Stromal cell of bone marrow (primary cell): ENCODE data around the gene RXRA.
A peak's percentile ranks its signal among the peaks of the same experiment; 100 is the strongest.

Experiments used
- DNase-seq: peaks from one replicate; pipeline ENCODE4 v3.0.0-alpha.2; 2012; ENCODE audit warnings: low read depth

RXRA gene

GRCh38 chr9:134433909-134434882 lies 107.9 kb downstream of the RXRA start:
- no peak for DNase-seq

GRCh38 chr9:134434894-134435506 lies 108.7 kb downstream of the RXRA start:
- peak; percentile 95 for DNase-seq

GRCh38 chr9:134435550-134436378 lies 109.5 kb downstream of the RXRA start:
- no peak for DNase-seq

GRCh38 chr9:134436379-134436762 lies 110.1 kb downstream of the RXRA start:
- DNase-seq, result no peak

GRCh38 chr9:134436911-134437310 lies 110.7 kb downstream of the RXRA start:
- no peak for DNase-seq

GRCh38 chr9:134437403-134438194 lies 111.3 kb downstream of the RXRA start:
- no peak for DNase-seq

- no peak for DNase-seq
Measured at GRCh38 chr9:134438195-134438788, 112.0 kb downstream of the RXRA start.

GRCh38 chr9:134439368-134439784 lies 113.1 kb downstream of the RXRA start:
- no peak for DNase-seq

- no peak for DNase-seq
Measured at GRCh38 chr9:134440636-134441226, 114.5 kb downstream of the RXRA start.

- DNase-seq, result no peak
Measured at GRCh38 chr9:134441227-134442084, 115.2 kb downstream of the RXRA start.

- DNase-seq, result no peak
Measured at GRCh38 chr9:134442085-134442474, 115.8 kb downstream of the RXRA start.

- no peak for DNase-seq
Measured at GRCh38 chr9:134442486-134443173, 116.4 kb downstream of the RXRA start.

GRCh38 chr9:134443174-134444037 lies 117.2 kb downstream of the RXRA start:
- peak; percentile 77 for DNase-seq

- no peak for DNase-seq
Measured at GRCh38 chr9:134444038-134444315, 117.7 kb downstream of the RXRA start.

- DNase-seq, result no peak
Measured at GRCh38 chr9:134445000-134445399, 118.7 kb downstream of the RXRA start.

- DNase-seq, result peak; percentile 92
Measured at GRCh38 chr9:134449180-134449916, 123.1 kb downstream of the RXRA start.

GRCh38 chr9:134451700-134452458 lies 125.6 kb downstream of the RXRA start:
- no peak for DNase-seq
